GM20431 (cell line): Measurements from ENCODE around the gene TTC17.

Experiments
- in situ Hi-C: fragments of 300-500 bp; cut with MseI, MboI; formaldehyde crosslinking; loops from one replicate; pipeline ENCODE4 v1.15.0; 2020; ENCODE audit warnings: low sequenced_read_pairs; ENCODE audit not compliant: unreplicated experiment

The TTC17 gene

GRCh38 chr11:43518408-43519160 lies 159.9 kb downstream of the TTC17 start:
- in situ Hi-C loops, result no loop called here

GRCh38 chr11:43521471-43521870 lies 162.8 kb downstream of the TTC17 start:
- in situ Hi-C loops, result no loop called here

- in situ Hi-C loops, result no loop called here
These were observed 164.9 kb downstream of the TTC17 start for GRCh38 chr11:43523632-43524031.

- in situ Hi-C loops, result no loop called here
These were observed 173.3 kb downstream of the TTC17 start for GRCh38 chr11:43532041-43532440.

- in situ Hi-C loops, result no loop called here
These were observed 179.3 kb downstream of the TTC17 start for GRCh38 chr11:43537833-43538615.

DNA sequence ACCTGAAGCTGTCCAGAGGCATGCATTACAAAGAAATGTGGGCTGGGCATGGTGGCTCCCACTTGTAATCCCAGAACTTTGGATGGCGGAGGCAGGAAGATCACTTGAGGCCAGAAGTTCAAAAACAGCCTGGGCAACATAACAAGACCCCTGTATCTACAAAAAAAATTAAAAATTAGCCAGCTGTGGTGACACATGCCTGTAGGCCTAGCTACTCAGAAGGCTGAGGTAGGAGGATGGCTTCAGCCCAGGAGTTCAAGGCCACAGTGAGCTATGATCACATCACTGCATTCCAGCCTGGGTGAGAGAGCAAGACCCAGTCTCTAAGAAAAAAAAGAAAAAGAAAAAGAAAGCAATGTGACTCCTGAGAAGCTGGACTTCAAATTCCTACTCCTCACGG lies 183.3 kb downstream of the TTC17 start:
- in situ Hi-C loops, result no loop called here

DNA sequence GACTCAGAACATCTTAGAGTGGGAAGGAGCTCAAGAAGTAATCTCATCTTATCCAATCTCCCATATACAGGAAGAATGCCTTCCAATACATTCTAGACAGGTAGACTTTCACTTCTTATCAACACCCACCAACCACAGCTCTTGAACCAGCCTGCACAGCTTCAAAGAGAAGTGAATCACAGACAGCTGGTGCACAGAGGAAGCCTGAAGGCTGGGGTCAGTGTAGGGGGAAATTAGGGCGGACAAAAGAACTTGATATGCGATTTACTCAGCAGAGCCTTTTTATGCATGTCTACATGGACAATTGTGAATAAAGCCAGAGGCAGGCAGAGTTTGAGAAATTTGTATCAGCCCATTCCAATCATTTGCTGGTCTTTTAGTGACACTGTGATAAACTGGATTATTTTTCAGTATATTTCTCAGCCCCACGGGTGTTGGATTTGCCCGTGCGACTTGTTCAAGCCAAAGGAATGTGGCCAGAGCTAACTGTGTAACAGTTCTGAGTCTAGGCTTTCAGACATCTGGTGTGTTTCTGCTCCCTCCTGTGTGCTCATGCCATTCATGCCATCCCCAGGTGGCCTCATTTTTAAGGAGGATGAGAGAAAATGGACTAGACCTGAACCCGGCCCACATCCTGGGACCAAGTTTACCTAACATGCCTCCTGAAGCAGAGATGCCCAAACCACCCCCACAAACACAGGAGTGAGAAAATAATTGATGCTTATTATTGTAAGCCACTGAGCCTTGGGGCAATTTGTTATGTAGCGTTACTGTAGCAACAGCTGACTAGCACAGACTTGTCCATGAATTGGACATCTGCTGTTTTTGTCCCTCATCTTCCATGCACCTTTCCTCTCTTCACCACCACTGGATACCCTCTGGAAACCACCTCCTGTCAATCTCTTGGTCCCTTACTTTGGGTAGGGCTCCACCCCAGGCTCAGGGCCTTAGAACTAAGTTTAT lies 184.3 kb downstream of the TTC17 start:
- in situ Hi-C loops, result no loop called here
